HEK293 (cell line): ENCODE data around the gene DDAH1.

ENCODE experiments used
- CTCF ChIA-PET: fragments of 350-600 bp; formaldehyde crosslinking; extraction: SDS; loops from one replicate; lab custom pipeline; 2021; ENCODE audit warnings: antibody characterized with exemption; lab: Yijun Ruan, JAX
- POLR2A ChIA-PET: fragments of 300-600 bp; formaldehyde crosslinking; extraction: SDS; loops from one replicate; lab custom pipeline; 2020; ENCODE audit warnings: antibody characterized with exemption, inconsistent platforms; lab: Yijun Ruan, JAX
- H3K27ac ChIP-seq: fragments of 200-500 bp; sonication (Bioruptor generic); 2 replicates; pipeline ENCODE4 v1.5.1; 2014; ENCODE audit warnings: low read depth, low read length, control low read depth, inconsistent platforms; ENCODE audit errors: extremely low read depth
- H3K36me3 ChIP-seq, 2 experiments: fragments of 200-500 bp in 1 of 2; sonication (Bioruptor generic) in 1 of 2; 1 replicate in 1 of 2; 2 replicates in 1 of 2; pipeline ENCODE4 v1.5.1; 2014 to 2017; ENCODE audit warnings: inconsistent platforms in 2 of 2, low read length in 2 of 2; ENCODE audit not compliant: control insufficient read depth in 2 of 2, insufficient read depth in 1 of 2
- H3K4me1 ChIP-seq: fragments of 200-500 bp; sonication (Bioruptor generic); 2 replicates; pipeline ENCODE4 v1.5.1; 2014; ENCODE audit warnings: mild to moderate bottlenecking, low read length, inconsistent platforms; ENCODE audit not compliant: control insufficient read depth, insufficient read depth
- H3K4me3 ChIP-seq: 2 replicates; pipeline ENCODE4 v1.5.1; 2011; ENCODE audit warnings: low read depth, mild to moderate bottlenecking, control low read depth, low read length, moderate library complexity
- H3K9me3 ChIP-seq: fragments of 200-500 bp; sonication (Bioruptor generic); 2 replicates; pipeline ENCODE4 v1.5.1; 2014; ENCODE audit warnings: low read depth, low read length, inconsistent platforms; ENCODE audit not compliant: control insufficient read depth, insufficient read depth
- BCL11A ChIP-seq: fragments of 450-650 bp; formaldehyde crosslinking; IDR thresholded peaks from 2 replicates; pipeline ENCODE4 v1.5.1; 2016; ENCODE audit warnings: low read depth, missing biosample characterization, missing genetic modification characterization
- EGR2 ChIP-seq: fragments of 450-650 bp; formaldehyde crosslinking; IDR thresholded peaks from 2 replicates; pipeline ENCODE4 v1.5.1; 2016; ENCODE audit warnings: low read depth, missing biosample characterization, missing genetic modification characterization
- KLF9 ChIP-seq: fragments of 450-650 bp; formaldehyde crosslinking; IDR thresholded peaks from 2 replicates; pipeline ENCODE4 v1.5.1; 2016; ENCODE audit warnings: missing biosample characterization, missing genetic modification characterization, low read depth
- REPIN1 ChIP-seq: fragments of 450-650 bp; formaldehyde crosslinking; IDR thresholded peaks from 2 replicates; pipeline ENCODE4 v1.5.1; 2017; ENCODE audit warnings: missing biosample characterization, missing genetic modification characterization, low read depth
- SCRT2 ChIP-seq: fragments of 450-650 bp; formaldehyde crosslinking; IDR thresholded peaks from 2 replicates; pipeline ENCODE4 v1.5.1; 2016; ENCODE audit warnings: missing biosample characterization, missing genetic modification characterization
- ZFP69B ChIP-seq: fragments of 450-650 bp; formaldehyde crosslinking; IDR thresholded peaks from 2 replicates; pipeline ENCODE4 v1.5.1; 2016; ENCODE audit warnings: missing biosample characterization, missing genetic modification characterization
- ZNF133 ChIP-seq: fragments of 450-650 bp; formaldehyde crosslinking; IDR thresholded peaks from 2 replicates; pipeline ENCODE4 v1.5.1; 2016; ENCODE audit warnings: missing biosample characterization, missing genetic modification characterization
- ZNF16 ChIP-seq: fragments of 450-650 bp; formaldehyde crosslinking; IDR thresholded peaks from 2 replicates; pipeline ENCODE4 v1.5.1; 2016; ENCODE audit warnings: low read depth, missing biosample characterization, missing genetic modification characterization
- ZNF37A ChIP-seq: fragments of 450-650 bp; IDR thresholded peaks from 2 replicates; pipeline ENCODE4 v1.5.1; 2018; ENCODE audit warnings: missing biosample characterization, missing genetic modification characterization
- ZNF544 ChIP-seq: fragments of 450-650 bp; formaldehyde crosslinking; IDR thresholded peaks from 2 replicates; pipeline ENCODE4 v1.5.0; 2017; ENCODE audit warnings: missing biosample characterization, missing genetic modification characterization
- ZNF660 ChIP-seq: fragments of 450-650 bp; IDR thresholded peaks from 2 replicates; pipeline ENCODE4 v1.5.1; 2018; ENCODE audit warnings: missing biosample characterization, mild to moderate bottlenecking, missing genetic modification characterization
- ZNF707 ChIP-seq: fragments of 450-650 bp; formaldehyde crosslinking; IDR thresholded peaks from 2 replicates; pipeline ENCODE4 v1.5.1; 2016; ENCODE audit warnings: missing biosample characterization, missing genetic modification characterization
- ZNF747 ChIP-seq: fragments of 450-650 bp; formaldehyde crosslinking; IDR thresholded peaks from 2 replicates; pipeline ENCODE4 v1.5.1; 2016; ENCODE audit warnings: missing biosample characterization, missing genetic modification characterization
- ZNF76 ChIP-seq: fragments of 450-650 bp; formaldehyde crosslinking; IDR thresholded peaks from 2 replicates; pipeline ENCODE4; 2016; ENCODE audit warnings: low read depth, missing biosample characterization, missing genetic modification characterization, borderline replicate concordance
- ZNF776 ChIP-seq: fragments of 450-650 bp; formaldehyde crosslinking; IDR thresholded peaks from 2 replicates; pipeline ENCODE4 v1.5.0; 2017; ENCODE audit warnings: missing biosample characterization, missing genetic modification characterization, borderline replicate concordance
- ZNF777 ChIP-seq: fragments of 450-650 bp; formaldehyde crosslinking; IDR thresholded peaks from 2 replicates; pipeline ENCODE4 v1.5.1; 2017; ENCODE audit warnings: missing biosample characterization, missing genetic modification characterization, borderline replicate concordance
- ZSCAN30 ChIP-seq: fragments of 450-650 bp; IDR thresholded peaks from 2 replicates; pipeline ENCODE4 v1.5.1; 2018; ENCODE audit warnings: missing biosample characterization, mild to moderate bottlenecking, missing genetic modification characterization, moderate library complexity
- TF ChIP-seq, protein P1 (sequence below): fragments of 450-650 bp; formaldehyde crosslinking; IDR thresholded peaks from 2 replicates; pipeline ENCODE4 v1.5.1; 2016; ENCODE audit warnings: missing biosample characterization, missing genetic modification characterization
- TF ChIP-seq, protein P2 (sequence below): fragments of 450-650 bp; formaldehyde crosslinking; IDR thresholded peaks from 2 replicates; pipeline ENCODE4 v1.5.1; 2016; ENCODE audit warnings: missing biosample characterization, missing genetic modification characterization

The DDAH1 gene

DNA sequence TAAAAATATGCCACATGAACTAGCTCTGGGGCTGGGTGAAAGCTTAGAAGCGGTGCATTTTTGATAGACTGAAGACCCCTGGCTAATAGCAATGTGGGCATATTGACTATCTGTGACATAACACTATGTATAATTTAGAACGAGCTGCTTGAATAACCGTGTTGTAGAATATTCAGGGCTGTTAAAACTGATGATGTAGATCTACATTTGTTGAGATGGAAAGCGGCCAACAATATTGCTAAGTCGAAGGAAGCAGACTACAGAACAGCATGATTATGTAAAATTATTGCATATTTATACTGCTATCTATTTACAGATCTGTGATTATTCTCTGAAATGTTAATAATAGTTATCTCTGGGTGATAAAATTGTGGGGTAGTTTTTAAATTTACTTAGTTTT lies 147.4 kb downstream of the DDAH1 start:
- ChIA-PET POLR2A (no interaction called here), CTCF (interaction anchor here (0.8 to 1.6 kb wide), 3 partner anchors 9 to 27 kb away, joined by 3 to 4 read pairs (median 3); no protein-coding TSS in a partner anchor)
- no peaks in the 10 kb centered on the region for H3K36me3 ChIP-seq
- H3K9me3 ChIP-seq, result no peaks in the 10 kb centered on the region
- TF ChIP-seq KLF9, result no peak
- no peak for TF ChIP-seq ZNF747 (tag by site-specific recombination)
- no peak for TF ChIP-seq ZSCAN30
- TF ChIP-seq ZNF133 (tag by site-specific recombination), result no peak
- TF ChIP-seq ZNF707 (tag by site-specific recombination), result no peak
- TF ChIP-seq ZNF660, result no peak
- TF ChIP-seq, protein P1, sequence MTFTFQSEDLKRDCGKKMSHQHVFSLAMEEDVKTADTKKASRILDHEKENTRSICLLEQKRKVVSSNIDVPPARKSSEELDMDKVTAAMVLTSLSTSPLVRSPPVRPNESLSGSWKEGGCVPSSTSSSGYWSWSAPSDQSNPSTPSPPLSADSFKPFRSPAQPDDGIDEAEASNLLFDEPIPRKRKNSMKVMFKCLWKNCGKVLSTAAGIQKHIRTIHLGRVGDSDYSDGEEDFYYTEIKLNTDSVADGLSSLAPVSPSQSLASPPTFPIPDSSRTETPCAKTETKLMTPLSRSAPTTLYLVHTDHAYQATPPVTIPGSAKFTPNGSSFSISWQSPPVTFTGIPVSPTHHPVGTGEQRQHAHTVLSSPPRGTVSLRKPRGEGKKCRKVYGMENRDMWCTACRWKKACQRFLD (tag by site-specific recombination), result no peak
- TF ChIP-seq ZNF16 (tag by site-specific recombination), result no peak
- TF ChIP-seq REPIN1, result no peak
- no peak for TF ChIP-seq ZNF777 (tag by site-specific recombination)
- no peak overlapping the region for H3K4me3 ChIP-seq
- H3K4me1 ChIP-seq, result peaks cover 7% of the 10 kb centered on the region; the same call in 1 of the 2 replicates
- no peak overlapping the region for H3K27ac ChIP-seq

DNA sequence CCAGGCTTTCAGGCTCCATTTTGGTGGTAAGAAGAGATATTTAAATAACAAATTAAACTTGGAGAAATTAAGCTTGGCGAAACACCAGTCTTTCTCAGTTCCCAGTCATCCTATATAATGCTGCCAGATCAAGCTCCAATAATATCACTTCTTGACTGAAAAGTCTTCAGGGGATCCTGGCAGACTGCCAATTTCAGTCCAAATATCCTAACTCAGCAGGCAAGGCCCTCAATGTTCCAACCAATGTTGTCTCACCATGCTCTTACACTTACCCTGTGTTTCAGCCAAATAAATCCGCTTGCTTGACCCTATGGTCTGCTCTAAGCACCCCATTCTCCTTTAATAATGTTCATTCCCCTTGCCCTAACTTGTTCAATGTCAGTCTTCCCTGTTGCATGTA lies 148.6 kb downstream of the DDAH1 start:
- TF ChIP-seq ZNF76 (no peak), BCL11A (tag by site-specific recombination) (no peak), ZNF544 (tag by site-specific recombination) (peak; percentile 65; the same call in 1 of the 2 replicates), SCRT2 (tag by site-specific recombination) (peak; percentile 54), EGR2 (tag by site-specific recombination) (no peak), ZNF776 (peak; percentile 59; the same call in 1 of the 2 replicates), ZNF660 (peak; percentile 53; the same call in 1 of the 2 replicates), ZNF37A (tag by site-specific recombination) (0 out of 2 replicates have a peak, but pooled peaks have one; percentile 13), ZFP69B (tag by site-specific recombination) (no peak)
- TF ChIP-seq, protein P2, sequence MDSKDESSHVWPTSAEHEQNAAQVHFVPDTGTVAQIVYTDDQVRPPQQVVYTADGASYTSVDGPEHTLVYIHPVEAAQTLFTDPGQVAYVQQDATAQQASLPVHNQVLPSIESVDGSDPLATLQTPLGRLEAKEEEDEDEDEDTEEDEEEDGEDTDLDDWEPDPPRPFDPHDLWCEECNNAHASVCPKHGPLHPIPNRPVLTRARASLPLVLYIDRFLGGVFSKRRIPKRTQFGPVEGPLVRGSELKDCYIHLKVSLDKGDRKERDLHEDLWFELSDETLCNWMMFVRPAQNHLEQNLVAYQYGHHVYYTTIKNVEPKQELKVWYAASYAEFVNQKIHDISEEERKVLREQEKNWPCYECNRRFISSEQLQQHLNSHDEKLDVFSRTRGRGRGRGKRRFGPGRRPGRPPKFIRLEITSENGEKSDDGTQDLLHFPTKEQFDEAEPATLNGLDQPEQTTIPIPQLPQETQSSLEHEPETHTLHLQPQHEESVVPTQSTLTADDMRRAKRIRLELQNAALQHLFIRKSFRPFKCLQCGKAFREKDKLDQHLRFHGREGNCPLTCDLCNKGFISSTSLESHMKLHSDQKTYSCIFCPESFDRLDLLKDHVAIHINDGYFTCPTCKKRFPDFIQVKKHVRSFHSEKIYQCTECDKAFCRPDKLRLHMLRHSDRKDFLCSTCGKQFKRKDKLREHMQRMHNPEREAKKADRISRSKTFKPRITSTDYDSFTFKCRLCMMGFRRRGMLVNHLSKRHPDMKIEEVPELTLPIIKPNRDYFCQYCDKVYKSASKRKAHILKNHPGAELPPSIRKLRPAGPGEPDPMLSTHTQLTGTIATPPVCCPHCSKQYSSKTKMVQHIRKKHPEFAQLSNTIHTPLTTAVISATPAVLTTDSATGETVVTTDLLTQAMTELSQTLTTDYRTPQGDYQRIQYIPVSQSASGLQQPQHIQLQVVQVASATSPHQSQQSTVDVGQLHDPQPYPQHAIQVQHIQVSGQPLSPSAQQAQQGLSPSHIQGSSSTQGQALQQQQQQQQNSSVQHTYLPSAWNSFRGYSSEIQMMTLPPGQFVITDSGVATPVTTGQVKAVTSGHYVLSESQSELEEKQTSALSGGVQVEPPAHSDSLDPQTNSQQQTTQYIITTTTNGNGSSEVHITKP, result no peak
- TF ChIP-seq, all 188 proteins: peak for 5
- no peaks in the 10 kb centered on the region for H3K9me3 ChIP-seq
- CTCF ChIA-PET, result interaction anchor here (1.6 to 1.7 kb wide), 3 partner anchors 8 to 27 kb away, joined by 4 to 8 read pairs (median 7); no protein-coding TSS in a partner anchor
- H3K27ac ChIP-seq, result no peak overlapping the region
- H3K4me1 ChIP-seq, result peaks cover 7% of the 10 kb centered on the region; the same call in 1 of the 2 replicates
- POLR2A ChIA-PET, result interaction anchor here (0.5 to 1.4 kb wide), 3 partner anchors 149 to 462 kb away, joined by 3 to 5 read pairs (median 3); partner anchors contain the start of gene DDAH1
- H3K36me3 ChIP-seq, result no peaks in the 10 kb centered on the region
- no peak overlapping the region for H3K4me3 ChIP-seq
